ENCODE data around the gene PEX5L. TPM values are rescaled to one million over a fixed set of nuclear protein-coding genes. Genes with fewer than 3 reads are reported as not detected.

The PEX5L gene
- polyA plus RNA-seq, 2 of the 4 experiments (the other 2 are of a cell fraction): 0.06 to 0.08 TPM

DNA sequence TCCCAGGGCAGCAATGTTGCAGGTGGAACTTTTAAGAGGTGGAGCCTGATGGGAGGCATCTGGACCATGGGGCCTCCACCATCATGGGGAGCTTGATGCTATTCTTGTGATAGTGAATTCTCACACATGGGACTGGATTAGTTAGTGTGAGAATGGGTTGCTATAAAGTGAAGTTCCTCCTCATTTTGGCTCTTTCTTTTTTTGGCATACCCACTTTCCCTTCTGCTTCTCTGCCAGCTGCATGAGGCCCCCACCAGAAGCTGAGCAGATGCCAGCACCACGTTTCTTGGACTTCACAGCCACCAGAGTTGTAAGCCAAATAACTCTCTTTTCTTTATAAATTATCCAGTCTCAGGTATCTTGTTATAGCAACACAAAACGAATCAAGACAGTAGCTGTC lies 101.0 kb downstream of the PEX5L start:
- no peak for FAIRE-seq
- 6% methylated on average over 2 of the region's 2 CpGs for WGBS (ENCODE audit: missing lambda C conversion rate)

DNA sequence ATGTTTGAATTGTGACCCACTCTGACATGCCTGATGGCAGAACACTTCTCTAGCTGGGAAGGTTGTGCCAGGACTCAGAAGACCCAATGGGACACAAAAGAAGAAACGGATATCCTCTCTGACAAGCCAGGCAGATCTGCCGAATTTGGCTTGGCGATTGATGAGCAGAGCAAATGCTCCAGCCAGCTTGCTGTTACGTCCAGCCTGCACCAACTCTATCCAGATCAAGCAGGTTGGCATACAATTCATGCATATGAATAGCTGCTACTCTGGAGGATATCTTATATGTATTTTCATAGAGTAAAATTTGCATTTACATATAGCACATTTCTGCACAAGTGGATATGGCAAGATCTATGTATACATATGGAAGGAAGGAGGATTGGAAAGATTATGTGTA lies 102.8 kb downstream of the PEX5L start:
- no peaks in the 10 kb centered on the region for H3K4me1 ChIP-seq
- no peak overlapping the region for H3K4me3 ChIP-seq
- H3K9me3 ChIP-seq: no peaks in the 10 kb centered on the region
- no peak overlapping the region for H3K4me2 ChIP-seq
- TF ChIP-seq HEYL (CRISPR knock-in tag; IDR thresholded peaks at IDR 0.05) (no peak), JUNB (IDR thresholded peaks at IDR 0.05) (no peak), NR3C1 (IDR thresholded peaks at IDR 0.05) (no peak), KDM1A (IDR thresholded peaks at IDR 0.05; ENCODE audit: low read depth) (no peak), MAZ (IDR thresholded peaks at IDR 0.05; ENCODE audit: borderline replicate concordance, low read depth, low read length) (no peak), TFCP2L1 (CRISPR knock-in tag; IDR thresholded peaks at IDR 0.05) (no peak), CHD4 (IDR thresholded peaks at IDR 0.05; ENCODE audit: borderline replicate concordance) (no peak), HDAC2 (IDR thresholded peaks at IDR 0.05) (no peak)
- TF ChIP-seq, protein P1, sequence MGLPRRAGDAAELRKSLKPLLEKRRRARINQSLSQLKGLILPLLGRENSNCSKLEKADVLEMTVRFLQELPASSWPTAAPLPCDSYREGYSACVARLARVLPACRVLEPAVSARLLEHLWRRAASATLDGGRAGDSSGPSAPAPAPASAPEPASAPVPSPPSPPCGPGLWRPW (IDR thresholded peaks at IDR 0.05): no peak
- TF ChIP-seq, protein P2, sequence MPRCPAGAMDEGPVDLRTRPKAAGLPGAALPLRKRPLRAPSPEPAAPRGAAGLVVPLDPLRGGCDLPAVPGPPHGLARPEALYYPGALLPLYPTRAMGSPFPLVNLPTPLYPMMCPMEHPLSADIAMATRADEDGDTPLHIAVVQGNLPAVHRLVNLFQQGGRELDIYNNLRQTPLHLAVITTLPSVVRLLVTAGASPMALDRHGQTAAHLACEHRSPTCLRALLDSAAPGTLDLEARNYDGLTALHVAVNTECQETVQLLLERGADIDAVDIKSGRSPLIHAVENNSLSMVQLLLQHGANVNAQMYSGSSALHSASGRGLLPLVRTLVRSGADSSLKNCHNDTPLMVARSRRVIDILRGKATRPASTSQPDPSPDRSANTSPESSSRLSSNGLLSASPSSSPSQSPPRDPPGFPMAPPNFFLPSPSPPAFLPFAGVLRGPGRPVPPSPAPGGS (IDR thresholded peaks at IDR 0.05): no peak
- TF ChIP-seq, protein P3, sequence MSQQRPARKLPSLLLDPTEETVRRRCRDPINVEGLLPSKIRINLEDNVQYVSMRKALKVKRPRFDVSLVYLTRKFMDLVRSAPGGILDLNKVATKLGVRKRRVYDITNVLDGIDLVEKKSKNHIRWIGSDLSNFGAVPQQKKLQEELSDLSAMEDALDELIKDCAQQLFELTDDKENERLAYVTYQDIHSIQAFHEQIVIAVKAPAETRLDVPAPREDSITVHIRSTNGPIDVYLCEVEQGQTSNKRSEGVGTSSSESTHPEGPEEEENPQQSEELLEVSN (IDR thresholded peaks at IDR 0.05; ENCODE audit: borderline replicate concordance, low read depth): no peak
- TF ChIP-seq, protein P4, sequence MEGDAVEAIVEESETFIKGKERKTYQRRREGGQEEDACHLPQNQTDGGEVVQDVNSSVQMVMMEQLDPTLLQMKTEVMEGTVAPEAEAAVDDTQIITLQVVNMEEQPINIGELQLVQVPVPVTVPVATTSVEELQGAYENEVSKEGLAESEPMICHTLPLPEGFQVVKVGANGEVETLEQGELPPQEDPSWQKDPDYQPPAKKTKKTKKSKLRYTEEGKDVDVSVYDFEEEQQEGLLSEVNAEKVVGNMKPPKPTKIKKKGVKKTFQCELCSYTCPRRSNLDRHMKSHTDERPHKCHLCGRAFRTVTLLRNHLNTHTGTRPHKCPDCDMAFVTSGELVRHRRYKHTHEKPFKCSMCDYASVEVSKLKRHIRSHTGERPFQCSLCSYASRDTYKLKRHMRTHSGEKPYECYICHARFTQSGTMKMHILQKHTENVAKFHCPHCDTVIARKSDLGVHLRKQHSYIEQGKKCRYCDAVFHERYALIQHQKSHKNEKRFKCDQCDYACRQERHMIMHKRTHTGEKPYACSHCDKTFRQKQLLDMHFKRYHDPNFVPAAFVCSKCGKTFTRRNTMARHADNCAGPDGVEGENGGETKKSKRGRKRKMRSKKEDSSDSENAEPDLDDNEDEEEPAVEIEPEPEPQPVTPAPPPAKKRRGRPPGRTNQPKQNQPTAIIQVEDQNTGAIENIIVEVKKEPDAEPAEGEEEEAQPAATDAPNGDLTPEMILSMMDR (IDR thresholded peaks at IDR 0.05): no peak
- ATAC-seq: no peak
- ChIA-PET POLR2A (no interaction called here), CTCF (interaction anchor here (1.6 kb wide), 1 partner anchor 123 kb away, joined by 3 read pairs; no protein-coding TSS in a partner anchor)
- 50% methylated on average over 3 of the region's 4 CpGs for WGBS (ENCODE audit: missing lambda C conversion rate)
- H3K27ac ChIP-seq: no peak overlapping the region
- no peak for FAIRE-seq
- no peak for DNase-seq (ENCODE audit: low read depth in 1 of 2, low spot score in 1 of 2)

More for the DNA sequence above, 101.0 kb downstream of the PEX5L start:
- TF ChIP-seq FOSL2 (IDR thresholded peaks at IDR 0.05) (no peak), FOSL2 (CRISPR knock-in tag; IDR thresholded peaks at IDR 0.05) (no peak), ZNF302 (CRISPR knock-in tag; IDR thresholded peaks at IDR 0.05) (no peak), CHD2 (IDR thresholded peaks at IDR 0.05; ENCODE audit: low read length, partially characterized antibody) (no peak), HOXB13 (CRISPR knock-in tag; IDR thresholded peaks at IDR 0.05; ENCODE audit: low read depth) (no peak), RCOR1 (IDR thresholded peaks at IDR 0.05; ENCODE audit: low read depth, low read length) (no peak), FOSB (CRISPR knock-in tag; IDR thresholded peaks at IDR 0.05) (no peak), ZFP36 (IDR thresholded peaks at IDR 0.05; ENCODE audit: borderline replicate concordance, partially characterized antibody) (no peak), KDM5A (IDR thresholded peaks at IDR 0.05) (no peak), RNF2 (IDR thresholded peaks at IDR 0.05; ENCODE audit: borderline replicate concordance, low read depth) (no peak), GATA3 (IDR thresholded peaks at IDR 0.05; ENCODE audit: borderline replicate concordance) (no peak), PHF8 (IDR thresholded peaks at IDR 0.05; ENCODE audit: borderline replicate concordance, low read depth) (no peak), CBX8 (IDR thresholded peaks at IDR 0.05) (no peak), RAD21 (conservative IDR thresholded peaks at IDR 0.05 in 1 of 2, IDR thresholded peaks at IDR 0.05 in 1 of 2) (no peak), MYC (IDR thresholded peaks at IDR 0.05; ENCODE audit: borderline replicate concordance, low read length) (no peak), JUN (IDR thresholded peaks at IDR 0.05) (no peak), HDAC2 (IDR thresholded peaks at IDR 0.05) (no peak)
- TF ChIP-seq, protein P5, sequence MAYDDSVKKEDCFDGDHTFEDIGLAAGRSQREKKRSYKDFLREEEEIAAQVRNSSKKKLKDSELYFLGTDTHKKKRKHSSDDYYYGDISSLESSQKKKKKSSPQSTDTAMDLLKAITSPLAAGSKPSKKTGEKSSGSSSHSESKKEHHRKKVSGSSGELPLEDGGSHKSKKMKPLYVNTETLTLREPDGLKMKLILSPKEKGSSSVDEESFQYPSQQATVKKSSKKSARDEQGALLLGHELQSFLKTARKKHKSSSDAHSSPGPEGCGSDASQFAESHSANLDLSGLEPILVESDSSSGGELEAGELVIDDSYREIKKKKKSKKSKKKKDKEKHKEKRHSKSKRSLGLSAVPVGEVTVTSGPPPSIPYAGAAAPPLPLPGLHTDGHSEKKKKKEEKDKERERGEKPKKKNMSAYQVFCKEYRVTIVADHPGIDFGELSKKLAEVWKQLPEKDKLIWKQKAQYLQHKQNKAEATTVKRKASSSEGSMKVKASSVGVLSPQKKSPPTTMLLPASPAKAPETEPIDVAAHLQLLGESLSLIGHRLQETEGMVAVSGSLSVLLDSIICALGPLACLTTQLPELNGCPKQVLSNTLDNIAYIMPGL (CRISPR knock-in tag; IDR thresholded peaks at IDR 0.05; ENCODE audit: borderline replicate concordance): no peak
- TF ChIP-seq, protein P1 (IDR thresholded peaks at IDR 0.05): no peak
- TF ChIP-seq, protein P4 (IDR thresholded peaks at IDR 0.05): no peak
- TF ChIP-seq, protein P2 (IDR thresholded peaks at IDR 0.05): no peak
- H3K9me3 ChIP-seq: no peaks in the 10 kb centered on the region
- ChIA-PET POLR2A (no interaction called here), CTCF (no interaction called here)
- no peak overlapping the region for H3K4me2 ChIP-seq
- no peak overlapping the region for H3K27ac ChIP-seq
- H3K4me3 ChIP-seq: no peak overlapping the region
- ATAC-seq: no peak
- no peak for DNase-seq (ENCODE audit: low read depth in 1 of 2, low spot score in 1 of 2)
- H3K4me1 ChIP-seq: no peaks in the 10 kb centered on the region

Data from A549 (cell line).